Panc1 (cell line): ENCODE measurements around the gene CSTB.

Experiments
- POLR2AphosphoS5 ChIP-seq: IDR thresholded peaks from 2 replicates; pipeline ENCODE4 v1.6.1; 2012; ENCODE audit warnings: mild to moderate bottlenecking, low read depth, low read length, moderate library complexity
- SIN3A ChIP-seq: IDR thresholded peaks from 2 replicates; pipeline ENCODE4 v1.6.1; 2012; ENCODE audit warnings: low read depth, mild to moderate bottlenecking, low read length, moderate library complexity, borderline replicate concordance; ENCODE audit not compliant: insufficient read depth
- TF ChIP-seq, protein P1 (sequence below): fragments of 450-650 bp; IDR thresholded peaks from 2 replicates; pipeline ENCODE4 v1.5.1; 2017; ENCODE audit warnings: mild to moderate bottlenecking
- TF ChIP-seq, protein P2 (sequence below), 2 experiments: IDR thresholded peaks; 2 replicates each; pipeline ENCODE4 v1.6.1; 2011 to 2012; ENCODE audit warnings: low read depth in 2 of 2, control low read depth in 1 of 2, low read length in 1 of 2, mild to moderate bottlenecking in 1 of 2, moderate library complexity in 1 of 2; ENCODE audit not compliant: insufficient read depth in 1 of 2

- TF ChIP-seq, protein P1, sequence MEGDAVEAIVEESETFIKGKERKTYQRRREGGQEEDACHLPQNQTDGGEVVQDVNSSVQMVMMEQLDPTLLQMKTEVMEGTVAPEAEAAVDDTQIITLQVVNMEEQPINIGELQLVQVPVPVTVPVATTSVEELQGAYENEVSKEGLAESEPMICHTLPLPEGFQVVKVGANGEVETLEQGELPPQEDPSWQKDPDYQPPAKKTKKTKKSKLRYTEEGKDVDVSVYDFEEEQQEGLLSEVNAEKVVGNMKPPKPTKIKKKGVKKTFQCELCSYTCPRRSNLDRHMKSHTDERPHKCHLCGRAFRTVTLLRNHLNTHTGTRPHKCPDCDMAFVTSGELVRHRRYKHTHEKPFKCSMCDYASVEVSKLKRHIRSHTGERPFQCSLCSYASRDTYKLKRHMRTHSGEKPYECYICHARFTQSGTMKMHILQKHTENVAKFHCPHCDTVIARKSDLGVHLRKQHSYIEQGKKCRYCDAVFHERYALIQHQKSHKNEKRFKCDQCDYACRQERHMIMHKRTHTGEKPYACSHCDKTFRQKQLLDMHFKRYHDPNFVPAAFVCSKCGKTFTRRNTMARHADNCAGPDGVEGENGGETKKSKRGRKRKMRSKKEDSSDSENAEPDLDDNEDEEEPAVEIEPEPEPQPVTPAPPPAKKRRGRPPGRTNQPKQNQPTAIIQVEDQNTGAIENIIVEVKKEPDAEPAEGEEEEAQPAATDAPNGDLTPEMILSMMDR: no peak
- TF ChIP-seq POLR2AphosphoS5: no peak
- TF ChIP-seq, protein P2, sequence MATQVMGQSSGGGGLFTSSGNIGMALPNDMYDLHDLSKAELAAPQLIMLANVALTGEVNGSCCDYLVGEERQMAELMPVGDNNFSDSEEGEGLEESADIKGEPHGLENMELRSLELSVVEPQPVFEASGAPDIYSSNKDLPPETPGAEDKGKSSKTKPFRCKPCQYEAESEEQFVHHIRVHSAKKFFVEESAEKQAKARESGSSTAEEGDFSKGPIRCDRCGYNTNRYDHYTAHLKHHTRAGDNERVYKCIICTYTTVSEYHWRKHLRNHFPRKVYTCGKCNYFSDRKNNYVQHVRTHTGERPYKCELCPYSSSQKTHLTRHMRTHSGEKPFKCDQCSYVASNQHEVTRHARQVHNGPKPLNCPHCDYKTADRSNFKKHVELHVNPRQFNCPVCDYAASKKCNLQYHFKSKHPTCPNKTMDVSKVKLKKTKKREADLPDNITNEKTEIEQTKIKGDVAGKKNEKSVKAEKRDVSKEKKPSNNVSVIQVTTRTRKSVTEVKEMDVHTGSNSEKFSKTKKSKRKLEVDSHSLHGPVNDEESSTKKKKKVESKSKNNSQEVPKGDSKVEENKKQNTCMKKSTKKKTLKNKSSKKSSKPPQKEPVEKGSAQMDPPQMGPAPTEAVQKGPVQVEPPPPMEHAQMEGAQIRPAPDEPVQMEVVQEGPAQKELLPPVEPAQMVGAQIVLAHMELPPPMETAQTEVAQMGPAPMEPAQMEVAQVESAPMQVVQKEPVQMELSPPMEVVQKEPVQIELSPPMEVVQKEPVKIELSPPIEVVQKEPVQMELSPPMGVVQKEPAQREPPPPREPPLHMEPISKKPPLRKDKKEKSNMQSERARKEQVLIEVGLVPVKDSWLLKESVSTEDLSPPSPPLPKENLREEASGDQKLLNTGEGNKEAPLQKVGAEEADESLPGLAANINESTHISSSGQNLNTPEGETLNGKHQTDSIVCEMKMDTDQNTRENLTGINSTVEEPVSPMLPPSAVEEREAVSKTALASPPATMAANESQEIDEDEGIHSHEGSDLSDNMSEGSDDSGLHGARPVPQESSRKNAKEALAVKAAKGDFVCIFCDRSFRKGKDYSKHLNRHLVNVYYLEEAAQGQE (IDR thresholded peaks at IDR 0.05; ENCODE audit: insufficient read depth in 1 of 2, low read depth in 2 of 2, low read length in 1 of 2): no peak
- no peak for TF ChIP-seq SIN3A
Measured at GRCh38 chr21:43818685-43819084, 42.6 kb upstream of the CSTB start.
